Gastroesophageal sphincter (tissue), 4 donors: ENCODE results near the gene KBTBD4. TPM values are rescaled to one million over a fixed set of nuclear protein-coding genes. Genes with fewer than 3 reads are reported as not detected.
A peak's percentile ranks its signal among the peaks of the same experiment; 100 is the strongest.

ENCODE experiments used
- ATAC-seq: fragments of 150-250 bp; one replicate; pipeline ENCODE4 v1.9.1; 2016; ENCODE audit warnings: mild to moderate bottlenecking, moderate library complexity
- H3K27ac ChIP-seq, 4 donors: fragments of 200-600 bp; sonication (generic) in 3 of 4; 1 replicate in 3 of 4; 2 replicates in 1 of 4; pipeline ENCODE4 v1.5.1; 2016 to 2019
- H3K27me3 ChIP-seq: fragments of 200-600 bp; sonication (generic); one replicate; pipeline ENCODE4 v1.5.1; 2019
- H3K36me3 ChIP-seq, 2 donors: fragments of 200-600 bp; sonication (generic); one replicate each; pipeline ENCODE4 v1.5.1; 2019; ENCODE audit warnings: control low read depth in 1 of 2
- H3K4me1 ChIP-seq, 3 donors: fragments of 200-600 bp; sonication (generic); 1 replicate in 2 of 3; 2 replicates in 1 of 3; pipeline ENCODE4 v1.5.1; 2016 to 2019; ENCODE audit warnings: control low read depth in 2 of 3
- H3K4me3 ChIP-seq, 2 donors: fragments of 200-600 bp; sonication (generic); one replicate each; pipeline ENCODE4 v1.5.1; 2019; ENCODE audit warnings: mild to moderate bottlenecking in 1 of 2, moderate library complexity in 1 of 2
- H3K9me3 ChIP-seq, 3 donors: fragments of 200-600 bp; sonication (generic); one replicate each; pipeline ENCODE4 v1.5.1; 2017 to 2019; ENCODE audit warnings: control low read depth in 2 of 3
- CTCF ChIP-seq, 4 experiments: fragments of 200-600 bp in 2 of 4; fragments of 450-650 bp in 2 of 4; sonication (generic) in 1 of 4; IDR thresholded peaks; one replicate each; pipeline ENCODE4 v1.5.1; 2017 to 2019; ENCODE audit warnings: antibody characterized with exemption in 4 of 4, mild to moderate bottlenecking in 2 of 4, moderate library complexity in 2 of 4
- EP300 ChIP-seq: sonication (generic); formaldehyde crosslinking; IDR thresholded peaks from one replicate; pipeline ENCODE4 v1.6.1; 2017; ENCODE audit warnings: antibody characterized with exemption, mild to moderate bottlenecking
- POLR2A ChIP-seq, 2 donors: fragments of 450-650 bp; IDR thresholded peaks; one replicate each; pipeline ENCODE4 v1.6.1; 2017; ENCODE audit warnings: antibody characterized with exemption in 2 of 2, mild to moderate bottlenecking in 2 of 2, moderate library complexity in 1 of 2
- POLR2AphosphoS5 ChIP-seq: sonication (generic); formaldehyde crosslinking; IDR thresholded peaks from one replicate; pipeline ENCODE4 v1.6.1; 2017; ENCODE audit warnings: antibody characterized with exemption
- WGBS, 2 donors: methylation state at CpG; one replicate each; pipeline ENCODE4 v1.1.5; 2018; ENCODE audit warnings: low coverage in 1 of 2; 5-methylcytosine and 5-hydroxymethylcytosine counted together
- total RNA-seq, 4 donors: library from RNA; depleted of rRNA; stranded (reverse); fragments of >200 nt; gene quantifications; one replicate each; pipeline ENCODE4 v1.1.0, GENCODE V29; 2016

KBTBD4 gene
- total RNA-seq, 4 donors from 2014 or later: 23.3 to 36.1 (median 27.0) TPM

GRCh38 chr11:47595967-47596366 lies 17.2 kb upstream of the KBTBD4 start:
- no peak for ATAC-seq
- WGBS, 2 donors: 60 to 100% methylated on average over 1 of the region's 1 CpG

GRCh38 chr11:47595029-47595428 lies 16.3 kb upstream of the KBTBD4 start:
- Histone ChIP-seq H3K27me3 (peaks cover 53% of the 10 kb centered on the region), H3K27ac (no peak overlapping the region), H3K4me3 (no peak overlapping the region), H3K36me3 (no peaks in the 10 kb centered on the region), H3K4me1 (peaks cover 0 to 20% (median 11%) of the 10 kb centered on the region in 3 donors), H3K9me3 (peaks cover 0 to 4% (median 0%) of the 10 kb centered on the region in 3 donors)
- no peak for ATAC-seq
- WGBS, 2 donors: 63% methylated on average over 3 of the region's 7 CpGs; no CpG with 5 or more reads in 1 of the 2 donors
- no peak for TF ChIP-seq POLR2AphosphoS5
- no peak for TF ChIP-seq EP300
- no peak for TF ChIP-seq POLR2A (IDR thresholded peaks at IDR 0.05)
- TF ChIP-seq CTCF (IDR thresholded peaks at IDR 0.05): no peak

More at GRCh38 chr11:47595967-47596366, 17.2 kb upstream of the KBTBD4 start:
- H3K27me3 ChIP-seq: peaks cover 44% of the 10 kb centered on the region
- H3K27ac ChIP-seq: no peak overlapping the region
- peaks cover 0 to 15% (median 11%) of the 10 kb centered on the region in 3 donors for H3K4me1 ChIP-seq
- no peak overlapping the region for H3K4me3 ChIP-seq
- H3K9me3 ChIP-seq: no peaks in the 10 kb centered on the region
- no peak for TF ChIP-seq EP300
- no peak for TF ChIP-seq CTCF (IDR thresholded peaks at IDR 0.05)
- TF ChIP-seq POLR2AphosphoS5: no peak
- no peak for TF ChIP-seq POLR2A (IDR thresholded peaks at IDR 0.05)
- no peaks in the 10 kb centered on the region for H3K36me3 ChIP-seq

- no peak within 1 kb of the TSS for H3K27ac ChIP-seq
- no peak for ATAC-seq
- H3K36me3 ChIP-seq: no peaks in the 10 kb centered on the region
- peaks cover 0 to 28% (median 11%) of the 10 kb centered on the region in 3 donors for H3K4me1 ChIP-seq
- H3K27me3 ChIP-seq: peaks cover 62% of the 10 kb centered on the region
- WGBS, 2 donors: 5% methylated on average over 8 of the region's 48 CpGs; no CpG with 5 or more reads in 1 of the 2 donors
- no peak for TF ChIP-seq EP300
- no peak for TF ChIP-seq POLR2A (IDR thresholded peaks at IDR 0.05)
- peaks cover 0 to 4% (median 0%) of the 10 kb centered on the region in 3 donors for H3K9me3 ChIP-seq
- H3K4me3 ChIP-seq: peak within 1 kb of the TSS in 1 of 2 donors; percentile 42
These were observed 15.4 kb upstream of the KBTBD4 start, which contains the start of gene C1QTNF4 for GRCh38 chr11:47593934-47594855. C1QTNF4 (minus strand) TSS chr11:47594411; CDS start chr11:47590810, 3,601 bp downstream.

- WGBS, 2 donors: 11 to 14% methylated on average over 1 to 4 of the region's 6 CpGs
- TF ChIP-seq POLR2AphosphoS5 (no peak), CTCF (IDR thresholded peaks at IDR 0.05) (no peak), POLR2A (IDR thresholded peaks at IDR 0.05) (no peak), EP300 (no peak)
- Histone ChIP-seq H3K36me3 (no peaks in the 10 kb centered on the region), H3K4me3 (peak overlapping the region in 1 of 2 donors; percentile 42), H3K27me3 (peaks cover 66% of the 10 kb centered on the region), H3K4me1 (peaks cover 0 to 33% (median 11%) of the 10 kb centered on the region in 3 donors), H3K27ac (no peak overlapping the region), H3K9me3 (peaks cover 0 to 4% (median 0%) of the 10 kb centered on the region in 3 donors)
- ATAC-seq: no peak
These were observed 14.7 kb upstream of the KBTBD4 start for GRCh38 chr11:47593492-47593933.

- Histone ChIP-seq H3K27ac (no peak overlapping the region), H3K4me3 (no peak overlapping the region), H3K9me3 (peaks cover 0 to 4% (median 0%) of the 10 kb centered on the region in 3 donors), H3K27me3 (peaks cover 66% of the 10 kb centered on the region), H3K4me1 (peaks cover 0 to 33% (median 11%) of the 10 kb centered on the region in 3 donors), H3K36me3 (no peaks in the 10 kb centered on the region)
- 83 to 100% methylated on average over 1 of the region's 2 CpGs for whole genome bisulfite sequencing, 2 donors
- no peak for ATAC-seq
- no peak for TF ChIP-seq POLR2A (IDR thresholded peaks at IDR 0.05)
- no peak for TF ChIP-seq CTCF (IDR thresholded peaks at IDR 0.05)
- TF ChIP-seq POLR2AphosphoS5: no peak
- TF ChIP-seq EP300: no peak
These were observed 14.2 kb upstream of the KBTBD4 start for GRCh38 chr11:47592970-47593369.
